Measurements from ENCODE around the gene PITX1.

GRCh38 chr5:135009736-135010501 lies 24.1 kb downstream of the PITX1 start:
- TF ChIP-seq YY1 (IDR thresholded peaks at IDR 0.05; ENCODE audit: low read depth): no peak
- TF ChIP-seq TCF12 (IDR thresholded peaks at IDR 0.05; ENCODE audit: low read depth): no peak
- no peak for TF ChIP-seq TAF1 (IDR thresholded peaks at IDR 0.05; ENCODE audit: low read depth)
- TF ChIP-seq NFIC (IDR thresholded peaks at IDR 0.05): no peak
- TF ChIP-seq RAD21 (IDR thresholded peaks at IDR 0.05; ENCODE audit: low read depth): no peak
- TF ChIP-seq USF1 (IDR thresholded peaks at IDR 0.05): no peak
- no peak for TF ChIP-seq EP300 (IDR thresholded peaks at IDR 0.05; ENCODE audit: borderline replicate concordance)
- TF ChIP-seq CEBPB (IDR thresholded peaks at IDR 0.05): no peak
- no peak for TF ChIP-seq FOXM1 (IDR thresholded peaks at IDR 0.05; ENCODE audit: borderline replicate concordance, low read depth)
- no peak for TF ChIP-seq MAX (IDR thresholded peaks at IDR 0.05)
- no peak for TF ChIP-seq EGR1 (IDR thresholded peaks at IDR 0.05)
- no peak for TF ChIP-seq REST (IDR thresholded peaks at IDR 0.05; ENCODE audit: low read depth)
- TF ChIP-seq ZBTB7A (IDR thresholded peaks at IDR 0.05; ENCODE audit: low read depth): no peak
